ENCODE measurements around the gene PRCC. TPM values are rescaled to one million over a fixed set of nuclear protein-coding genes. Genes with fewer than 3 reads are reported as not detected.

The PRCC gene
- total and polyA plus RNA-seq, 7 experiments from 2014 or later, result 40.9 to 88.9 (median 60.8) TPM

Other genes with a start within 250 kb of the PRCC start
- 10 to 100 TPM in 1 of 5 experiments, under 1 TPM in 1, not detected in 3; 0.24 to 14.4 TPM for gene IQGAP3, start 195.0 kb upstream of the PRCC start, total RNA-seq
- gene IQGAP3, start 195.0 kb upstream of the PRCC start, polyA plus RNA-seq, result not detected
- 10 to 100 TPM in 1 of 5 experiments, 1 to 10 TPM in 4; 2.8 to 10.2 (median 7.4) TPM for gene TTC24, start 187.8 kb upstream of the PRCC start, total RNA-seq
- gene TTC24, start 187.8 kb upstream of the PRCC start, polyA plus RNA-seq, result 1 to 10 TPM in 1 of 2 donors, under 1 TPM in 1; 0.97 to 1.5 TPM
- gene NAXE, start 175.8 kb upstream of the PRCC start, total RNA-seq, result 10 to 100 TPM; 25.6 to 58.8 (median 40.7) TPM
- gene NAXE, start 175.8 kb upstream of the PRCC start, polyA plus RNA-seq, result 100 to 1,000 TPM in 1 of 2 donors, 10 to 100 TPM in 1; 98.0 to 113 TPM
- 10 to 100 TPM; 33.3 to 49.6 (median 39.1) TPM for gene GPATCH4, start 166.1 kb upstream of the PRCC start, total RNA-seq
- 10 to 100 TPM; 46.5 to 59.1 TPM for gene GPATCH4, start 166.1 kb upstream of the PRCC start, polyA plus RNA-seq
- not detected for gene HAPLN2, start 148.1 kb upstream of the PRCC start, total RNA-seq
- gene HAPLN2, start 148.1 kb upstream of the PRCC start, polyA plus RNA-seq, result not detected
- not detected for gene BCAN, start 125.4 kb upstream of the PRCC start, total RNA-seq
- not detected for gene BCAN, start 125.4 kb upstream of the PRCC start, polyA plus RNA-seq
- gene NES, start 90.1 kb upstream of the PRCC start, total RNA-seq, result under 1 TPM in 1 of 5 experiments, not detected in 4; 0.05 TPM
- not detected for gene NES, start 90.1 kb upstream of the PRCC start, polyA plus RNA-seq
- 1 to 10 TPM in 4 of 5 experiments, under 1 TPM in 1; 0.38 to 2.5 (median 1.4) TPM for gene CRABP2, start 62.0 kb upstream of the PRCC start, total RNA-seq
- gene CRABP2, start 62.0 kb upstream of the PRCC start, polyA plus RNA-seq, result 1 to 10 TPM in 1 of 2 donors, under 1 TPM in 1; 0.40 to 1.1 TPM
- 10 to 100 TPM; 16.0 to 29.8 (median 29.1) TPM for gene METTL25B, start 39.1 kb upstream of the PRCC start, total RNA-seq
- gene METTL25B, start 39.1 kb upstream of the PRCC start, polyA plus RNA-seq, result 1 to 10 TPM; 4.4 to 5.1 TPM
- gene ISG20L2, start 38.8 kb upstream of the PRCC start, total RNA-seq, result 10 to 100 TPM; 44.7 to 59.9 (median 53.9) TPM
- gene ISG20L2, start 38.8 kb upstream of the PRCC start, polyA plus RNA-seq, result 10 to 100 TPM; 15.3 to 20.6 TPM
- 10 to 100 TPM; 19.1 to 68.9 (median 47.2) TPM for gene MRPL24, start 26.4 kb upstream of the PRCC start, total RNA-seq
- 10 to 100 TPM; 86.3 to 98.0 TPM for gene MRPL24, start 26.4 kb upstream of the PRCC start, polyA plus RNA-seq
- gene HDGF, start 15.9 kb upstream of the PRCC start, total RNA-seq, result 100 to 1,000 TPM in 1 of 5 experiments, 10 to 100 TPM in 4; 64.1 to 224 (median 91.2) TPM
- 10 to 100 TPM; 25.0 to 39.3 TPM for gene HDGF, start 15.9 kb upstream of the PRCC start, polyA plus RNA-seq
- gene SH2D2A, start 49.3 kb downstream of the PRCC start, total RNA-seq, result 100 to 1,000 TPM in 1 of 5 experiments, 10 to 100 TPM in 4; 14.7 to 164 (median 54.3) TPM
- 10 to 100 TPM; 12.7 to 15.7 TPM for gene SH2D2A, start 49.3 kb downstream of the PRCC start, polyA plus RNA-seq
- gene INSRR, start 91.6 kb downstream of the PRCC start, total RNA-seq, result under 1 TPM in 1 of 5 experiments, not detected in 4; 0.63 TPM
- gene INSRR, start 91.6 kb downstream of the PRCC start, polyA plus RNA-seq, result not detected
- 10 to 100 TPM in 1 of 5 experiments, 1 to 10 TPM in 2, not detected in 2; 3.2 to 17.3 (median 3.3) TPM for gene NTRK1, start 93.3 kb downstream of the PRCC start, total RNA-seq
- gene NTRK1, start 93.3 kb downstream of the PRCC start, polyA plus RNA-seq, result under 1 TPM in 1 of 2 donors, not detected in 1; 0.09 TPM
- under 1 TPM; 0.19 to 0.88 (median 0.30) TPM for gene PEAR1, start 126.2 kb downstream of the PRCC start, total RNA-seq
- gene PEAR1, start 126.2 kb downstream of the PRCC start, polyA plus RNA-seq, result 1 to 10 TPM in 1 of 2 donors, under 1 TPM in 1; 0.82 to 1.2 TPM
- gene LRRC71, start 153.1 kb downstream of the PRCC start, total RNA-seq, result not detected
- not detected for gene LRRC71, start 153.1 kb downstream of the PRCC start, polyA plus RNA-seq